ENCODE measurements around the gene CYYR1. TPM values are rescaled to one million over a fixed set of nuclear protein-coding genes. Genes with fewer than 3 reads are reported as not detected.

The CYYR1 gene
- total RNA-seq, 5 donors from 2014 or later (not counting 1 experiment from before 2014, with no cell fraction given): 0.09 to 0.29 (median 0.26) TPM; not detected in 2

DNA sequence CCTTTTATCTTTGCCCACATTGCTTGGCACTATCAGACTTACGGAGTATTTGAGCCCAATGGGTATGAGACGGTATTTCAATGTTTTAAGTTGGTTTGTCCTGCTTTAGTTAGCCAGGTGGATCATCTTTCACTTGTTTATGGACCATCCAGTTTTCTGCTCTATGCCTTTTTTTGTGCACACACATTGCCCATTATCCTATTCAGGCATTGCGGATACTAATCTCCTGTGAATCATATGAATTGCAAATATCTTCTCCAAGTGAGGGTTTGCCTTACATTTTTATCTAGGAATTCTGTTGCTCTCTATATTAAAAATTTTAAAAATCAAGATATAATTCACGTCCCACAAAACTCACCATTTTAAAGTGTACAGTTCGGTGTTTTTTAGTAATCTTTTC lies 14.0 kb downstream of the CYYR1 start:
- no peak overlapping the region for H3K27ac ChIP-seq (ENCODE audit: low read length)
- peaks cover 2 to 11% of the 10 kb centered on the region in 2 donors for H3K27me3 Mint-ChIP-seq
- DNase-seq (no peak), ATAC-seq (replicated peaks in 1 of 4) (no peak)
- H3K4me1 Mint-ChIP-seq: no peaks in the 10 kb centered on the region
- WGBS (ENCODE audit: insufficient coverage): no CpG with 5 or more reads among the region's 5 CpGs
- POLR2A ChIA-PET: no interaction called here
- no peaks in the 10 kb centered on the region for H3K36me3 Mint-ChIP-seq
- no peak overlapping the region for H3K4me3 ChIP-seq (ENCODE audit: control insufficient read depth in 1 of 2, extremely low read depth in 1 of 2, low read length in 1 of 2)
- no peaks in the 10 kb centered on the region for H3K9me3 ChIP-seq
- H3K27ac Mint-ChIP-seq: no peak overlapping the region
- no peaks in the 10 kb centered on the region for H3K9me3 Mint-ChIP-seq
- no peaks in the 10 kb centered on the region for H3K27me3 ChIP-seq (replicated peaks in 1 of 2; ENCODE audit: control insufficient read depth in 2 of 2, extremely low read depth in 1 of 2, insufficient read depth in 2 of 2, low read length in 1 of 2)
- CTCF ChIA-PET: no interaction called here
- H3K4me3 Mint-ChIP-seq: no peak overlapping the region
- no peaks in the 10 kb centered on the region for H3K36me3 ChIP-seq (ENCODE audit: control insufficient read depth in 2 of 2, extremely low read depth in 1 of 2, insufficient read depth in 1 of 2, low read length in 1 of 2)
- no peaks in the 10 kb centered on the region for H3K4me1 ChIP-seq (ENCODE audit: control insufficient read depth in 1 of 2, extremely low read depth in 1 of 2, insufficient read depth in 2 of 2, low read length in 2 of 2)

DNA sequence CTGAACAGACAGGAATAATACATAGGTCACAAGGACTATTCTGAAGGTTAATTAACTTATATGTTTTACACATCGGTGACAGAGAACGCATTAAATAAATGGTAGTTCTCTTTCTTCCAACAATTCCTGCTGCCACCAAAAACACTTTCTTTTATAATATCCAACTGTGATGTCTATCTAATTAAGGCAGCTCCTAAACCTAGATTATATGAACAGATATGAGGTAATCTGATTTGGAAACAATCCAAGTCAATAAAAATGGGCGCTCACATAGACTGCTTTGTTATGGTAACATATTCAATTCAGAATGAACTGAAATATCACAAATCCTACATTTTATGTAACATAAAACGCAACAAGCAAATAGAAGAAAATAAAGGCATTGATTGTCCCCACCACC lies 16.0 kb downstream of the CYYR1 start:
- ATAC-seq (replicated peaks in 1 of 4) (no peak), DNase-seq (no peak)
- Histone ChIP-seq H3K4me3 (ENCODE audit: control insufficient read depth in 1 of 2, extremely low read depth in 1 of 2, low read length in 1 of 2) (no peak overlapping the region), H3K9me3 (no peaks in the 10 kb centered on the region), H3K36me3 (ENCODE audit: control insufficient read depth in 2 of 2, extremely low read depth in 1 of 2, insufficient read depth in 1 of 2, low read length in 1 of 2) (no peaks in the 10 kb centered on the region), H3K27me3 (replicated peaks in 1 of 2; ENCODE audit: control insufficient read depth in 2 of 2, extremely low read depth in 1 of 2, insufficient read depth in 2 of 2, low read length in 1 of 2) (no peaks in the 10 kb centered on the region), H3K27ac (ENCODE audit: low read length) (no peak overlapping the region), H3K4me1 (ENCODE audit: control insufficient read depth in 1 of 2, extremely low read depth in 1 of 2, insufficient read depth in 2 of 2, low read length in 2 of 2) (no peaks in the 10 kb centered on the region)
- H3K4me3 Mint-ChIP-seq: no peak overlapping the region
- H3K27me3 Mint-ChIP-seq: peaks cover 2 to 10% of the 10 kb centered on the region in 2 donors
- H3K36me3 Mint-ChIP-seq: no peaks in the 10 kb centered on the region
- ChIA-PET CTCF (no interaction called here), POLR2A (no interaction called here)
- no peaks in the 10 kb centered on the region for H3K4me1 Mint-ChIP-seq
- WGBS (ENCODE audit: insufficient coverage): no CpG with 5 or more reads among the region's 4 CpGs
- no peak overlapping the region for H3K27ac Mint-ChIP-seq
- H3K9me3 Mint-ChIP-seq: no peaks in the 10 kb centered on the region

DNA sequence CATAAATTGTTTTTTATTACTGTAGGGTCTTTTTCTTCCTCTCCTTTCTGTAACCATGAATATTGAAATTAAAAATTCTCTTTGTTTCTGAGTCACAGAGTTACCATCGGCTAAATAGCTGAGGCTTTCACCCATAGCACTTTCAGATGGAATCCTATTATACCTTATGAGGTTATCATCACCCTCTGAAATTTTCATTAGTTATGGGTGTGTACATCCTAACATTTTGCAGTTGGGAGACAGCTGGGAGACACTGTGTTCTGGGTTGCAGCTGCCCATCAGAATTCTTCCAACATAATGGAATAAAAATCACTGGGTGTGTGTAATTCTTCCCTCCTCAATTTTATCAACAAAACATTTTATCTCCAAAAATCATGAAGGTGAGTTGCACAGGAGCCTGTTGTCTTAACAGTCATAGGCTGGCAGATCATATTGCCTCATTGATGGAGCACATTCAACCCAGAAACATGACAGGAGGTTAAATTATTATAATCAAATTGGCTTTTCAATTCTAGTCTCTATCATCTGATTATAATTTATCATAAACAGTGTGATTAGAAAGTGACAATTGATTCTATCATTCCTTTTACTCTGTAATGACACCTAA lies 17.4 kb downstream of the CYYR1 start:
- CTCF ChIA-PET: no interaction called here
- no peaks in the 10 kb centered on the region for H3K9me3 ChIP-seq
- ATAC-seq (replicated peaks in 1 of 4): no peak
- H3K36me3 Mint-ChIP-seq: no peaks in the 10 kb centered on the region
- POLR2A ChIA-PET: no interaction called here
- H3K4me1 Mint-ChIP-seq: no peaks in the 10 kb centered on the region
- H3K36me3 ChIP-seq (ENCODE audit: control insufficient read depth in 2 of 2, extremely low read depth in 1 of 2, insufficient read depth in 1 of 2, low read length in 1 of 2): no peaks in the 10 kb centered on the region
- no peak for DNase-seq
- H3K27me3 ChIP-seq (replicated peaks in 1 of 2; ENCODE audit: control insufficient read depth in 2 of 2, extremely low read depth in 1 of 2, insufficient read depth in 2 of 2, low read length in 1 of 2): no peaks in the 10 kb centered on the region
- no peaks in the 10 kb centered on the region for H3K9me3 Mint-ChIP-seq
- no CpG with 5 or more reads among the region's 1 CpG for WGBS (ENCODE audit: insufficient coverage)
- peaks cover 2 to 4% of the 10 kb centered on the region in 2 donors for H3K27me3 Mint-ChIP-seq
- H3K27ac ChIP-seq (ENCODE audit: low read length): no peak overlapping the region
- no peak overlapping the region for H3K4me3 ChIP-seq (ENCODE audit: control insufficient read depth in 1 of 2, extremely low read depth in 1 of 2, low read length in 1 of 2)
- H3K4me1 ChIP-seq (ENCODE audit: control insufficient read depth in 1 of 2, extremely low read depth in 1 of 2, insufficient read depth in 2 of 2, low read length in 2 of 2): no peaks in the 10 kb centered on the region
- H3K27ac Mint-ChIP-seq: no peak overlapping the region
- H3K4me3 Mint-ChIP-seq: no peak overlapping the region

DNA sequence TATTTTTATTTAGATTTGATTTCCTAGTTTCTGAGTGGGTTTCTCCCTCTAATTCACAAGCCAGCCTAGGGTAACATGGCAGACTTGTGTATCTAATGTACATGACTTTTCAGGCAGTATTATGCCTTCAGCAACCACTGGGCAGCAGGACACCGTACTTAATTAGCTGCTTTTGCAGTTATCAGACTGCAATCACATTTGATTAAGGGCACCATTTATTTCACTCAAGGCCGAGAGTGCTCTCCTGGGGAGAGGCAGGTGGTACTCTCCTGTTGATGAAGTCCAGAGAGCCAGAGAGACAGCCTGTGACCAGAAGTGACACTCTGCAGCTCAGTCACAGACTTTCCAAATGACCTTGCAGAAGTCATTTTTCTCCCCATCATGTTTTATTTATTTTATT lies 18.7 kb downstream of the CYYR1 start:
- ChIA-PET POLR2A (no interaction called here), CTCF (no interaction called here)
- H3K4me1 ChIP-seq (ENCODE audit: control insufficient read depth in 1 of 2, extremely low read depth in 1 of 2, insufficient read depth in 2 of 2, low read length in 2 of 2): no peaks in the 10 kb centered on the region
- no peak overlapping the region for H3K27ac ChIP-seq (ENCODE audit: low read length)
- no peaks in the 10 kb centered on the region for H3K36me3 Mint-ChIP-seq
- no peak overlapping the region for H3K27ac Mint-ChIP-seq
- H3K36me3 ChIP-seq (ENCODE audit: control insufficient read depth in 2 of 2, extremely low read depth in 1 of 2, insufficient read depth in 1 of 2, low read length in 1 of 2): no peaks in the 10 kb centered on the region
- 48% methylated on average over 2 of the region's 2 CpGs for WGBS (ENCODE audit: insufficient coverage)
- no peak overlapping the region for H3K4me3 Mint-ChIP-seq
- no peaks in the 10 kb centered on the region for H3K9me3 Mint-ChIP-seq
- no peaks in the 10 kb centered on the region for H3K4me1 Mint-ChIP-seq
- H3K27me3 ChIP-seq (replicated peaks in 1 of 2; ENCODE audit: control insufficient read depth in 2 of 2, extremely low read depth in 1 of 2, insufficient read depth in 2 of 2, low read length in 1 of 2): no peaks in the 10 kb centered on the region
- no peaks in the 10 kb centered on the region for H3K9me3 ChIP-seq
- peaks cover 0 to 4% of the 10 kb centered on the region in 2 donors for H3K27me3 Mint-ChIP-seq
- no peak overlapping the region for H3K4me3 ChIP-seq (ENCODE audit: control insufficient read depth in 1 of 2, extremely low read depth in 1 of 2, low read length in 1 of 2)
- ATAC-seq (replicated peaks in 1 of 4) (no peak), DNase-seq (no peak)

DNA sequence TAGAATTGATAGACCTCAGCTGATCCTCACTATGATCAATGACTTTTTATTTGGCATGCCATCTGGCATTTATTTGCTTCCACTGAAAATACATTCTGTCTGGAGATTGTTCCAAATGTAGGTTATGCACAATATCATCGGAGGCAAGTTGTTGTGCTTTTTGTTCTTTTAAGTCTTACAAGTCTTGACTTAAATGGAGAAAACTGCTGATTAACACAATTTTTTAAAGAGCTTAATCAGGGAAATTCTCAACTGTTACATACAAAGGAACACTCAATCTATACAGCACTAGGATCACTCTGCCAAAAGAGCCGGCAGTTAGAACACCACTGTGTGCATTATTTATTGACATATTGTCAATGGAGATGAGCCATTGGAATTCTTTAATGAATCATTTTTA lies 19.2 kb downstream of the CYYR1 start:
- peaks cover 0 to 4% of the 10 kb centered on the region in 2 donors for H3K27me3 Mint-ChIP-seq
- no peaks in the 10 kb centered on the region for H3K9me3 ChIP-seq
- no peak overlapping the region for H3K4me3 Mint-ChIP-seq
- H3K4me1 ChIP-seq (ENCODE audit: control insufficient read depth in 1 of 2, extremely low read depth in 1 of 2, insufficient read depth in 2 of 2, low read length in 2 of 2): no peaks in the 10 kb centered on the region
- WGBS (ENCODE audit: insufficient coverage): no CpG with 5 or more reads among the region's 2 CpGs
- CTCF ChIA-PET: no interaction called here
- no peaks in the 10 kb centered on the region for H3K27me3 ChIP-seq (replicated peaks in 1 of 2; ENCODE audit: control insufficient read depth in 2 of 2, extremely low read depth in 1 of 2, insufficient read depth in 2 of 2, low read length in 1 of 2)
- H3K36me3 ChIP-seq (ENCODE audit: control insufficient read depth in 2 of 2, extremely low read depth in 1 of 2, insufficient read depth in 1 of 2, low read length in 1 of 2): no peaks in the 10 kb centered on the region
- H3K9me3 Mint-ChIP-seq: no peaks in the 10 kb centered on the region
- no peaks in the 10 kb centered on the region for H3K4me1 Mint-ChIP-seq
- POLR2A ChIA-PET: no interaction called here
- H3K4me3 ChIP-seq (ENCODE audit: control insufficient read depth in 1 of 2, extremely low read depth in 1 of 2, low read length in 1 of 2): no peak overlapping the region
- no peak overlapping the region for H3K27ac Mint-ChIP-seq
- no peak overlapping the region for H3K27ac ChIP-seq (ENCODE audit: low read length)
- DNase-seq: no peak
- ATAC-seq (replicated peaks in 1 of 4): no peak
- H3K36me3 Mint-ChIP-seq: no peaks in the 10 kb centered on the region

DNA sequence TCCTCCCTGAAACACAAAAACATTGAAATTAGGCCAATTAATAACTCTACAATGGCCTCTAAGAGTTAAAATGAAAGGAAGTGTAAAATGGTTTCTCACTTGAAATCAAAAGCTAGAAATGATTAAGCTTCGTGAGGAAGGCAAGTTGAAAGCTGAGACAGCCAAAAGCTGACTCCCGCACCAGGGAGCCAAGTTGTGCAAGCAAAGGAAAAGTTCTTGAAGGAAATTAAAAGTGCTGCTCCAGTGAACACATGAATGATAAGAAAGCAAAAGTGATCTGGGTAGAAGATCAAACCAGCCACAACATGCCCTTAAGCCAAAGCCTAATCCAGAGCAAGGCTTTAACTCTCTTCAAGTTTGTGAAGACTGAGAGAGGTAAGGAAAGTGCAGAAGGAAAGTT lies 22.8 kb downstream of the CYYR1 start:
- Histone ChIP-seq H3K27ac (ENCODE audit: low read length) (no peak overlapping the region), H3K4me3 (ENCODE audit: control insufficient read depth in 1 of 2, extremely low read depth in 1 of 2, low read length in 1 of 2) (no peak overlapping the region), H3K27me3 (replicated peaks in 1 of 2; ENCODE audit: control insufficient read depth in 2 of 2, extremely low read depth in 1 of 2, insufficient read depth in 2 of 2, low read length in 1 of 2) (no peaks in the 10 kb centered on the region), H3K36me3 (ENCODE audit: control insufficient read depth in 2 of 2, extremely low read depth in 1 of 2, insufficient read depth in 1 of 2, low read length in 1 of 2) (no peaks in the 10 kb centered on the region), H3K4me1 (ENCODE audit: control insufficient read depth in 1 of 2, extremely low read depth in 1 of 2, insufficient read depth in 2 of 2, low read length in 2 of 2) (no peaks in the 10 kb centered on the region), H3K9me3 (no peaks in the 10 kb centered on the region)
- no peak for DNase-seq
- Mint-ChIP-seq H3K4me3 (no peak overlapping the region), H3K4me1 (no peaks in the 10 kb centered on the region), H3K9me3 (peaks cover 0 to 5% (median 3%) of the 10 kb centered on the region in 3 donors), H3K36me3 (no peaks in the 10 kb centered on the region), H3K27ac (no peak overlapping the region), H3K27me3 (no peaks in the 10 kb centered on the region)
- ChIA-PET CTCF (no interaction called here), POLR2A (no interaction called here)
- ATAC-seq (replicated peaks in 1 of 4): no peak
- WGBS (ENCODE audit: insufficient coverage): 50% methylated on average over 1 of the region's 2 CpGs

All from T-cell (primary cell).